Measurements from ENCODE around the gene SPAAR.

- TF ChIP-seq CTCF (IDR thresholded peaks at IDR 0.05; ENCODE audit: insufficient read depth, low read depth, low read length) (no peak), EZH2 (IDR thresholded peaks at IDR 0.05; ENCODE audit: insufficient read depth, low read length) (no peak)
Measured at GRCh38 chr9:35862328-35862727, 47.0 kb upstream of the SPAAR start.
